ENCODE data around the gene LIMS1.

LIMS1 gene

DNA sequence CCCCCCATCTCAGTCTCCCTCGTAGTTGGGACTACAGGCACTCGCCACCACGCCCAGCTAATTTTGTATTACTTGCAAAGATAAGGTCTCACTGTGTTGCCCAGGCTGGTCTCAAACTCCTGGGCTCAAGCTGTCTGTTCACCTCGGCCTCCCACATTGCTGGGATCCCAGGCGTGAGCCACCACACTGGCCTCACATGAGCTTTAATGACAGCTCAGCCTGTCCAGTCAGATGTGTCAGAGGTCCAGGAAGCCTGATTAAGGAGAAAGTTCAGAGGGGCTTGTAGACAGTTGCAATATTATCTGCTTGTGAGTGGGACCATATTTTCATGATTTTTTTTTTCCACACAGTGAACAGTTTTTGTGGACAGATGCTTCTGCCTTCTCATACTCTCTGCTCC lies 82.0 kb downstream of the LIMS1 start:
- H3K36me3 ChIP-seq (ENCODE audit: insufficient read depth, low read length) = no peaks in the 10 kb centered on the region
- peaks cover 12% of the 10 kb centered on the region for H3K4me1 ChIP-seq (ENCODE audit: insufficient read depth, low read length)
- no peak overlapping the region for H2AFZ ChIP-seq (ENCODE audit: low read depth, low read length)
- no peaks in the 10 kb centered on the region for H3K27me3 ChIP-seq (ENCODE audit: insufficient read depth, low read length)
- H3K9me3 ChIP-seq (ENCODE audit: low read length) = no peaks in the 10 kb centered on the region
- H3K4me3 ChIP-seq (ENCODE audit: low read length) = no peak overlapping the region

GRCh38 chr2:108616751-108617161 lies 82.5 kb downstream of the LIMS1 start:
- peaks cover 16% of the 10 kb centered on the region for H3K4me1 ChIP-seq (ENCODE audit: insufficient read depth, low read length)
- no peaks in the 10 kb centered on the region for H3K27me3 ChIP-seq (ENCODE audit: insufficient read depth, low read length)
- no peaks in the 10 kb centered on the region for H3K9me3 ChIP-seq (ENCODE audit: low read length)
- H3K4me3 ChIP-seq (ENCODE audit: low read length) = no peak overlapping the region
- no peaks in the 10 kb centered on the region for H3K36me3 ChIP-seq (ENCODE audit: insufficient read depth, low read length)
- H2AFZ ChIP-seq (ENCODE audit: low read depth, low read length) = no peak overlapping the region

DNA sequence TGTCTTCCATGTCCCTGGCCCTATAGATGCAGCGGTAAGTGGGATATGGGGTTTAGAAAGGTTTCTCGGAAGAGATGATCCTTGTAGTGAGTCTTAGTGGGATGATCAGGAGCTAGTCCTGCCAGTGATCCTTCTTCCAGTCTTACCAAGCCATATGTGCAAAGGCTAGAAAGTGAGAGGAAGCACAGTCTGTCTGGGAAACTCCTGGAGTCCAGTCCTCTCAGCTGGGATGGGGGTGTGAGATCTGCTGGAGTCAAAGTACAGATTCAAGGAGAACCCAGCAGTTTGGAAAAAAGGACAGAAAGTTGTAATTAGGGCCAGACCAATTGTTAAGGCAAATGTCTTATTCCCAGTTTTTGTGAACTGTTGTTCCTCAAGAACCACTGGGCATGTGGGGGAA lies 83.3 kb downstream of the LIMS1 start:
- Histone ChIP-seq H3K9me3 (ENCODE audit: low read length) (no peaks in the 10 kb centered on the region), H3K4me3 (ENCODE audit: low read length) (no peak overlapping the region), H3K27me3 (ENCODE audit: insufficient read depth, low read length) (no peaks in the 10 kb centered on the region), H2AFZ (ENCODE audit: low read depth, low read length) (no peak overlapping the region), H3K4me1 (ENCODE audit: insufficient read depth, low read length) (peaks cover 23% of the 10 kb centered on the region), H3K36me3 (ENCODE audit: insufficient read depth, low read length) (no peaks in the 10 kb centered on the region)

GRCh38 chr2:108619925-108620620 lies 85.8 kb downstream of the LIMS1 start:
- no peaks in the 10 kb centered on the region for H3K36me3 ChIP-seq (ENCODE audit: insufficient read depth, low read length)
- no peak overlapping the region for H2AFZ ChIP-seq (ENCODE audit: low read depth, low read length)
- no peaks in the 10 kb centered on the region for H3K27me3 ChIP-seq (ENCODE audit: insufficient read depth, low read length)
- no peaks in the 10 kb centered on the region for H3K9me3 ChIP-seq (ENCODE audit: low read length)
- H3K4me3 ChIP-seq (ENCODE audit: low read length) = no peak overlapping the region
- peaks cover 23% of the 10 kb centered on the region for H3K4me1 ChIP-seq (ENCODE audit: insufficient read depth, low read length)

GRCh38 chr2:108620656-108621055 lies 86.4 kb downstream of the LIMS1 start:
- Histone ChIP-seq H3K4me3 (ENCODE audit: low read length) (no peak overlapping the region), H3K9me3 (ENCODE audit: low read length) (no peaks in the 10 kb centered on the region), H3K4me1 (ENCODE audit: insufficient read depth, low read length) (peaks cover 23% of the 10 kb centered on the region), H2AFZ (ENCODE audit: low read depth, low read length) (no peak overlapping the region), H3K27me3 (ENCODE audit: insufficient read depth, low read length) (no peaks in the 10 kb centered on the region), H3K36me3 (ENCODE audit: insufficient read depth, low read length) (no peaks in the 10 kb centered on the region)

GRCh38 chr2:108621087-108621559 lies 86.9 kb downstream of the LIMS1 start:
- H3K27me3 ChIP-seq (ENCODE audit: insufficient read depth, low read length) = no peaks in the 10 kb centered on the region
- no peaks in the 10 kb centered on the region for H3K9me3 ChIP-seq (ENCODE audit: low read length)
- H3K4me3 ChIP-seq (ENCODE audit: low read length) = no peak overlapping the region
- H3K4me1 ChIP-seq (ENCODE audit: insufficient read depth, low read length) = peaks cover 23% of the 10 kb centered on the region
- no peak overlapping the region for H2AFZ ChIP-seq (ENCODE audit: low read depth, low read length)
- no peaks in the 10 kb centered on the region for H3K36me3 ChIP-seq (ENCODE audit: insufficient read depth, low read length)

DNA sequence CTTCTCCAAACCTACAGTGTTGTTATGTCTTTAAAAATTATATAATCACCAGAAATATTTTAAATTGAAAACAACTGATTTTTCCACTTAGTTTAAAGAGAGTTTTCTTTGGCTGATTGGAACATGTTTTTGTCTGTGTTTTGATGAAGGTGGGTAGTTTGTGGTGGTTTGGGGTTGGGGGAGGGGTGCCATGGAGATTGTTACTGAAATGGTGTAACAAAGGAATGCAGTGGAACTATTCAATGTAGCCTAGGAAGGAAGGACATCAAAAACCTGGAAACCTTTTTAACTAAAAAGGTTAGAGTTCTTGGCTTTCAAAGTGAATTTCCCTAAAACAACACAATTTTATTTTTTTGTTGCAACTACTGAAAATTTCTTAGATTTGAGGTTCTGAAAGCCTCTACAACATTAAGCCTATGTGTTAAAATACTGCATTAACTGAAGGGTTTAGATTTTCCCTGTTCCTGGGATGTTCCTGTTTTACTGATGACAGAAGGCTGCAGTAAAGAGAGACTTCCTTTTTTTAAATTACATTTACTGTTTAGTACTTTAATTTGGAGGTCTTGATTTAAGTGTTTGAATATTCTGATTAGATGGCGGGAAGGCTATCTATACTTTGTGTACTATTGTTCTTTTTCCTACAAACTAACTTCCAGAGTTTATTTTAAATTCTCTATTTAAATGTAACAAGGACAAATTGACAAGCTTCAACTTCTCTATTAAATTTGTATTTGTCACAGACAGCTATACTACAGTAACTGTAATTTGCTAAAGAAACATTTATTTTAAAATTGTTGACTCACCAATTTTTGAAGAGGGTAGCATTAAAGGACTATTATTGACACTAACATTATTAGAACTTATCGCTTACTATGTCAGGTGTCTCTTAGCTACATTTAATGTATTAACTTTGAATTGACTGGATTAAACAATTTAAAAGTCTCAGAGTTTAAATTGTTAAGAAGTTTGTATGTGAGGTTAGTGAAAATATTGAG lies 87.7 kb downstream of the LIMS1 start:
- peaks cover 23% of the 10 kb centered on the region for H3K4me1 ChIP-seq (ENCODE audit: insufficient read depth, low read length)
- no peaks in the 10 kb centered on the region for H3K9me3 ChIP-seq (ENCODE audit: low read length)
- no peak overlapping the region for H2AFZ ChIP-seq (ENCODE audit: low read depth, low read length)
- H3K27me3 ChIP-seq (ENCODE audit: insufficient read depth, low read length) = no peaks in the 10 kb centered on the region
- H3K36me3 ChIP-seq (ENCODE audit: insufficient read depth, low read length) = no peaks in the 10 kb centered on the region
- H3K4me3 ChIP-seq (ENCODE audit: low read length) = no peak overlapping the region

DNA sequence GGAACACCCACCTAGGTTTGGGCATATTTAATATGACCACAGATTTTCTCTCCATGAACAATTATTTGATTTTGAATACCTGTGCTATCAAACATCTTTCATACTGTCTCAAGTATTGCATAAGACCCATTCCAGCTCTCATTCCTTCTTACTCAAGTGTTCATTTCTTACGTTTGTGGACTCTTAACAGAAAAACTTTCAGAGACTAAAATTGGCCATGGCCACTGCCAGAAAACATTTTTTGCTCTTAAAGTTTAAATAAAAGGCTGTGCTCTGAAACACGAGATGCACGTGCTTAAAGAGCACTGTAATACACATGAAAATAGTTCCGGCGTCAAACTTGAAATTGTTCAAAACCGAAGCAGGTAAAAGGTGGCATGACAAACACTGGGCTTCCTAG lies 89.3 kb downstream of the LIMS1 start:
- no peaks in the 10 kb centered on the region for H3K36me3 ChIP-seq (ENCODE audit: insufficient read depth, low read length)
- peaks cover 23% of the 10 kb centered on the region for H3K4me1 ChIP-seq (ENCODE audit: insufficient read depth, low read length)
- no peaks in the 10 kb centered on the region for H3K27me3 ChIP-seq (ENCODE audit: insufficient read depth, low read length)
- H3K9me3 ChIP-seq (ENCODE audit: low read length) = no peaks in the 10 kb centered on the region
- H3K4me3 ChIP-seq (ENCODE audit: low read length) = no peak overlapping the region
- H2AFZ ChIP-seq (ENCODE audit: low read depth, low read length) = no peak overlapping the region

GRCh38 chr2:108625186-108625827 lies 91.0 kb downstream of the LIMS1 start:
- Histone ChIP-seq H2AFZ (ENCODE audit: low read depth, low read length) (no peak overlapping the region), H3K4me1 (ENCODE audit: insufficient read depth, low read length) (peaks cover 21% of the 10 kb centered on the region), H3K27me3 (ENCODE audit: insufficient read depth, low read length) (no peaks in the 10 kb centered on the region), H3K36me3 (ENCODE audit: insufficient read depth, low read length) (no peaks in the 10 kb centered on the region), H3K9me3 (ENCODE audit: low read length) (no peaks in the 10 kb centered on the region), H3K4me3 (ENCODE audit: low read length) (no peak overlapping the region)

GRCh38 chr2:108625828-108626195 lies 91.5 kb downstream of the LIMS1 start:
- Histone ChIP-seq H3K9me3 (ENCODE audit: low read length) (no peaks in the 10 kb centered on the region), H3K4me3 (ENCODE audit: low read length) (no peak overlapping the region), H2AFZ (ENCODE audit: low read depth, low read length) (no peak overlapping the region)

GRCh38 chr2:108626995-108627394 lies 92.7 kb downstream of the LIMS1 start:
- Histone ChIP-seq H3K4me1 (ENCODE audit: insufficient read depth, low read length) (peaks cover 4% of the 10 kb centered on the region), H3K27me3 (ENCODE audit: insufficient read depth, low read length) (no peaks in the 10 kb centered on the region), H3K36me3 (ENCODE audit: insufficient read depth, low read length) (no peaks in the 10 kb centered on the region), H3K4me3 (ENCODE audit: low read length) (no peak overlapping the region), H3K9me3 (ENCODE audit: low read length) (no peaks in the 10 kb centered on the region), H2AFZ (ENCODE audit: low read depth, low read length) (no peak overlapping the region)

More at GRCh38 chr2:108625828-108626195, 91.5 kb downstream of the LIMS1 start:
- H3K36me3 ChIP-seq (ENCODE audit: insufficient read depth, low read length) = no peaks in the 10 kb centered on the region
- H3K4me1 ChIP-seq (ENCODE audit: insufficient read depth, low read length) = peaks cover 16% of the 10 kb centered on the region
- no peaks in the 10 kb centered on the region for H3K27me3 ChIP-seq (ENCODE audit: insufficient read depth, low read length)

DNA sequence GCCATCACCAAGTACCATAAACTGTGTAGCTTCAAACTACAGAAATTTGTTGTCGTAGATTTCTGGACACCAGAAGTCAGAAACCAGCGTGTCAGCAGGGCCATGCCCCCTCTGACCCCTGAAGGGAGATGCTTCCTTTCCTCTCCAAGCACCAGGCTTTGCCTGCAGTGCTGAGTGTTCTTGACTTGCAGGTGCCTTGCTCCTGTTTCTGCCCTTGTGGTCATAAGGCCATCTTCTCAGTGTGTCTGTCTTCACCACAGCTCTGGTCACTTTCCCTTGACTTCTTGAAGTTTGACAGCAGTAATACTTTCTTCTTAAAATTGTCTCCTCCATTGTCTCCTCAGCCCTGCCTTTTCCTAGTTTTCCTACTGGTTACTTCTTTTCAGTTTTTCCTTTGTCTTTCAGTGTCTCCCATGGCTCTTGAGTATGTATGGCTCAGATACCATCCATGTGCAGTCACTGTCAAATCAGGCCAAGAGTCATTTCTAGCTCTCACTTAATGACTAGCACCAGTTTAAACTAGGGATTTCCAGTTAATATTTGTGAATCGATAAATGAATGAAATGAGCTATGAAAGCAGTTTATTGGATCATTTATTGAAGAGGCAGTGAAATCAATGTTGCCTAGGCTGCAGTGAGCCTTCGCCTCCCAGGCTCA lies 93.8 kb downstream of the LIMS1 start:
- Histone ChIP-seq H3K9me3 (ENCODE audit: low read length) (no peaks in the 10 kb centered on the region), H3K4me1 (ENCODE audit: insufficient read depth, low read length) (no peaks in the 10 kb centered on the region), H3K36me3 (ENCODE audit: insufficient read depth, low read length) (no peaks in the 10 kb centered on the region), H3K27me3 (ENCODE audit: insufficient read depth, low read length) (no peaks in the 10 kb centered on the region), H2AFZ (ENCODE audit: low read depth, low read length) (no peak overlapping the region), H3K4me3 (ENCODE audit: low read length) (no peak overlapping the region)

Measured in neuron (in vitro differentiated cells).